CD1c-positive myeloid dendritic cell (primary cell): ENCODE measurements around the gene FZR1.

Experiments
- DNase-seq: peaks from one replicate; pipeline ENCODE4 v3.0.0-alpha.2; 2016; ENCODE audit errors: extremely low spot score

FZR1 gene

GRCh38 chr19:3474010-3474409 is 32.1 kb upstream of the FZR1 start:
- DNase-seq, result no peak

- no peak for DNase-seq
These were observed 31.5 kb upstream of the FZR1 start for GRCh38 chr19:3474614-3475013.

GRCh38 chr19:3475449-3475848 is 30.7 kb upstream of the FZR1 start:
- no peak for DNase-seq

GRCh38 chr19:3476830-3477229 is 29.3 kb upstream of the FZR1 start:
- DNase-seq, result no peak

- no peak for DNase-seq
These were observed 28.6 kb upstream of the FZR1 start for GRCh38 chr19:3477506-3477905.

- DNase-seq, result peak; percentile 9
These were observed 28.2 kb upstream of the FZR1 start for GRCh38 chr19:3477951-3478350.

GRCh38 chr19:3478409-3479176 is 27.5 kb upstream of the FZR1 start:
- peak; percentile 35 for DNase-seq

- DNase-seq, result peak; percentile 75
These were observed 26.8 kb upstream of the FZR1 start for GRCh38 chr19:3479177-3479833.

GRCh38 chr19:3479834-3480215 is 26.3 kb upstream of the FZR1 start:
- no peak for DNase-seq

- DNase-seq, result no peak
These were observed 25.6 kb upstream of the FZR1 start, which contains the start of gene SMIM24 for GRCh38 chr19:3480383-3481091. Gene SMIM24, minus strand, starts transcription at chr19:3480525. Its CDS starts 62 bp downstream, at chr19:3480463.

- DNase-seq, result no peak
These were observed 24.6 kb upstream of the FZR1 start for GRCh38 chr19:3481241-3482090.

- DNase-seq, result no peak
These were observed 23.4 kb upstream of the FZR1 start for GRCh38 chr19:3482507-3483225.

- no peak for DNase-seq
These were observed 22.9 kb upstream of the FZR1 start, which contains the start of gene SMIM44 for GRCh38 chr19:3483226-3483628. Gene SMIM44, minus strand, starts transcription at chr19:3483441. Its CDS starts 38 bp downstream, at chr19:3483403.

- DNase-seq, result no peak
These were observed 14.6 kb upstream of the FZR1 start for GRCh38 chr19:3491396-3492119.

- DNase-seq, result no peak
These were observed 13.8 kb upstream of the FZR1 start for GRCh38 chr19:3492131-3492839.

- DNase-seq, result no peak
These were observed 13.2 kb upstream of the FZR1 start for GRCh38 chr19:3492919-3493318.

GRCh38 chr19:3493651-3494050 is 12.5 kb upstream of the FZR1 start:
- no peak for DNase-seq

GRCh38 chr19:3494051-3494450 is 12.1 kb upstream of the FZR1 start:
- DNase-seq, result no peak

- no peak for DNase-seq
These were observed 11.6 kb upstream of the FZR1 start for GRCh38 chr19:3494559-3494958.
